Uterus (tissue), 4 donors: Measurements from ENCODE around the gene TIGD7. TPM values are rescaled to one million over a fixed set of nuclear protein-coding genes. Genes with fewer than 3 reads are reported as not detected.
A peak's percentile ranks its signal among the peaks of the same experiment; 100 is the strongest.
"Not testable (repeated sequence)": the region's sequence is repeated elsewhere in the genome, so short reads cannot be mapped to it uniquely, and the experiment has no call there.

Experiments used
- DNase-seq, 2 donors: peaks; one replicate each; pipeline ENCODE4 v3.0.0-alpha.2; 2019 to 2020
- H3K27ac ChIP-seq, 2 donors: fragments of 200-600 bp; sonication (generic); 1 replicate in 1 of 2; 2 replicates in 1 of 2; pipeline ENCODE4 v1.5.1; 2016 to 2018
- H3K27me3 ChIP-seq, 2 donors: fragments of 200-600 bp; sonication (generic); one replicate each; pipeline ENCODE4 v1.5.1; 2018 to 2019; ENCODE audit warnings: control low read depth in 1 of 2
- H3K36me3 ChIP-seq, 2 donors: fragments of 200-600 bp; sonication (generic); one replicate each; pipeline ENCODE4 v1.5.1; 2019; ENCODE audit warnings: control low read depth in 1 of 2
- H3K4me1 ChIP-seq, 2 donors: fragments of 200-600 bp; sonication (generic); one replicate each; pipeline ENCODE4 v1.5.1; 2018 to 2019; ENCODE audit warnings: control low read depth in 1 of 2
- H3K4me3 ChIP-seq, 2 donors: fragments of 200-600 bp; sonication (generic); 1 replicate in 1 of 2; 2 replicates in 1 of 2; pipeline ENCODE4 v1.5.1; 2018 to 2019; ENCODE audit warnings: mild to moderate bottlenecking in 1 of 2
- H3K9me3 ChIP-seq, 2 donors: fragments of 200-600 bp; sonication (generic); one replicate each; pipeline ENCODE4 v1.5.1; 2019; ENCODE audit warnings: control low read depth in 1 of 2
- POLR2A ChIP-seq, 2 donors: fragments of 450-650 bp; IDR thresholded peaks; one replicate each; pipeline ENCODE4 v1.6.1; 2016; ENCODE audit warnings: antibody characterized with exemption in 2 of 2, mild to moderate bottlenecking in 1 of 2, moderate library complexity in 1 of 2
- intact Hi-C: fragments of 100-400 bp; cut with DNase I; formaldehyde crosslinking; loops from one replicate; pipeline ENCODE4 v1.15.1; 2023; ENCODE audit warnings: low total_unique reads
- total RNA-seq, 4 donors: library from RNA; depleted of rRNA in 3 of 4; stranded (reverse); fragments of >200 nt in 3 of 4; gene quantifications; one replicate each; pipeline versions ENCODE4 v1.1.0 to v1.2.4, GENCODE V29; 2014 to 2023
- TF ChIP-seq, protein P1 (sequence below), 4 experiments: fragments of 200-600 bp in 2 of 4; fragments of 450-650 bp in 2 of 4; sonication (generic) in 2 of 4; IDR thresholded peaks; one replicate each; pipeline ENCODE4 v1.5.1; 2016 to 2019; ENCODE audit warnings: antibody characterized with exemption in 4 of 4, mild to moderate bottlenecking in 2 of 4, moderate library complexity in 1 of 4
- donor health status: DM: yes; HTN: yes; CAD: no.

Gene TIGD7
- total RNA-seq, 4 donors from 2014 or later, result 1.5 to 21.8 (median 10.1) TPM

GRCh38 chr16:3274490-3274889 lies 30.7 kb downstream of the TIGD7 start:
- intact Hi-C loops, result no loop called here
- no peak for DNase-seq
- Histone ChIP-seq H3K4me1 (no peaks in the 10 kb centered on the region), H3K27ac (no peak overlapping the region), H3K27me3 (no peaks in the 10 kb centered on the region), H3K36me3 (no peaks in the 10 kb centered on the region), H3K4me3 (no peak overlapping the region), H3K9me3 (no peaks in the 10 kb centered on the region)
- TF ChIP-seq POLR2A (IDR thresholded peaks at IDR 0.05), result no peak
- TF ChIP-seq, protein P1, sequence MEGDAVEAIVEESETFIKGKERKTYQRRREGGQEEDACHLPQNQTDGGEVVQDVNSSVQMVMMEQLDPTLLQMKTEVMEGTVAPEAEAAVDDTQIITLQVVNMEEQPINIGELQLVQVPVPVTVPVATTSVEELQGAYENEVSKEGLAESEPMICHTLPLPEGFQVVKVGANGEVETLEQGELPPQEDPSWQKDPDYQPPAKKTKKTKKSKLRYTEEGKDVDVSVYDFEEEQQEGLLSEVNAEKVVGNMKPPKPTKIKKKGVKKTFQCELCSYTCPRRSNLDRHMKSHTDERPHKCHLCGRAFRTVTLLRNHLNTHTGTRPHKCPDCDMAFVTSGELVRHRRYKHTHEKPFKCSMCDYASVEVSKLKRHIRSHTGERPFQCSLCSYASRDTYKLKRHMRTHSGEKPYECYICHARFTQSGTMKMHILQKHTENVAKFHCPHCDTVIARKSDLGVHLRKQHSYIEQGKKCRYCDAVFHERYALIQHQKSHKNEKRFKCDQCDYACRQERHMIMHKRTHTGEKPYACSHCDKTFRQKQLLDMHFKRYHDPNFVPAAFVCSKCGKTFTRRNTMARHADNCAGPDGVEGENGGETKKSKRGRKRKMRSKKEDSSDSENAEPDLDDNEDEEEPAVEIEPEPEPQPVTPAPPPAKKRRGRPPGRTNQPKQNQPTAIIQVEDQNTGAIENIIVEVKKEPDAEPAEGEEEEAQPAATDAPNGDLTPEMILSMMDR (IDR thresholded peaks at IDR 0.05), result no peak

DNA sequence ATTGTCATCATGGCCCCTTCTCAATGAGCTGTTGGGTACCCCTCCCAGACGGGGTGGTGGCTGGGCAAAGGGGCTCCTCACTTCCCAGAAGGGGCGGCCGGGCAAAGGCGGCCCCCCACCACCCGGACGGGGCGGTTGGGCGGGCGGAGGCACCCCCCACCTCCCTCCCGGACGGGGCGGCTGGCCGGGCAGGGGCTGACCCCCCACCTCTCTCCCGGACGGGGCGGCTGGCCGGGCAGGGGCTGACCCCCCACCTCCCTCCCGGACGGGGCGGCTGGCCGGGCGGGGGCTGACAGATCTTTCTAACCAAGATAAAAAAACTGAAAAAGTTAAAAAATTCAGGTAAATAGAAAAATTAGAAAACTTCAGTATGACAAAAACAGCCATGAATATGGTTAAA lies 33.9 kb downstream of the TIGD7 start:
- DNase-seq, H3K36me3 ChIP-seq, H3K4me3 ChIP-seq, intact Hi-C loops, H3K9me3 ChIP-seq, H3K4me1 ChIP-seq, H3K27me3 ChIP-seq, H3K27ac ChIP-seq: not testable (repeated sequence)

GRCh38 chr16:3270718-3271117 lies 34.5 kb downstream of the TIGD7 start:
- H3K9me3 ChIP-seq, H3K27ac ChIP-seq, H3K4me1 ChIP-seq, intact Hi-C loops, H3K27me3 ChIP-seq, H3K36me3 ChIP-seq, H3K4me3 ChIP-seq, DNase-seq: not testable (repeated sequence)

DNA sequence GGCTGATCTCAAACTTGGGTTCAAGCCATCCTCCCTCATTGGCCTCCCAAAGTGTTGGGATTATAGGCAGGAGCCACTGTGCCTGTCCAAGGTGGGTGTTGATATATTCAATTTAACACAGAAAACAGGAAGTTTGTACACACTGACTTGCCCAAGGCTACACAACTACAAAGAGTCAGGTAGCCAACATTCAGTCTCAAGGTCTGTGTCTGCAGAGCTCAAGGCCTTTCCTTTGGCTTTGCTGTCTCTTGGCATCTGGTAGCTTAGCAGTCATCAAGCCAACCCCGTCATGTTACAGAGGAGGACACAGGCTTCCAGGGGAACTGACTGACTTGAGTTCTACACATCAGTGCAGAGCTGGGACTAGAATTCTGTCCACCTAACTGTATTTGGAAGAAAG lies 36.9 kb downstream of the TIGD7 start:
- Histone ChIP-seq H3K36me3 (no peaks in the 10 kb centered on the region), H3K4me1 (no peaks in the 10 kb centered on the region), H3K27ac (no peak overlapping the region), H3K4me3 (no peak overlapping the region), H3K9me3 (no peaks in the 10 kb centered on the region), H3K27me3 (no peaks in the 10 kb centered on the region)
- TF ChIP-seq, protein P1 (IDR thresholded peaks at IDR 0.05), result no peak
- TF ChIP-seq POLR2A (IDR thresholded peaks at IDR 0.05), result no peak
- intact Hi-C loops, result no loop called here
- no peak for DNase-seq

DNA sequence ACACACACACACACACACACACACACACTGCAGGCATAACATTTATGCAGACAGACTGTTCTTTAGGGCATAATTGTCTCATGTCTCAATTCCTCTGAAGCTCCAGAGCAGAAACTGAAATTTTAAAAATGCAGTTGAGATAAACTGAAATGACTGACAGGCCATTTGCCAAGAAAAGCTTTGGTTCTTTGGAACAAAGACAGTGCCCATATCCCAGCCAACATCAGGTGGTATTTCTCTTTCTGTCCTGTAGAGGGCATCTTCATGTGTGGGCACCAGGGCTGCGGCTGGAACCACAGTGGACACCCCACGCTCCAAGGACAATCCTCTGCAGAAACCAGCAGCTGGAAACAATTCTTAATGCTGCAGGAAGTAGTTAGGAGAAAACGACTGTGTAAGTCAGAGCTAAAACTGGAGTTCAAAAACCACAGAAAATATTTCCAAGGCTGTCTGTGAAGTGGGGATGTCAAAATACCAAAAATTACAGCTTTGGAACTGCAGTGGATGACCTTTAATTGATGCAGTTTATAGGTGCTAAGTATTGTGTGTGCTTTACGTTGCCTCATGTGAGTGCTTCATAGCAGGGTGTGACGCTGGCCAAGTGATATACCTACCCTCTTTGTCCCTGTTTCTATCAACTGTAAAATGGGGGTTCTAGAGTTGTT lies 38.2 kb downstream of the TIGD7 start:
- Histone ChIP-seq H3K27me3 (no peaks in the 10 kb centered on the region), H3K9me3 (no peaks in the 10 kb centered on the region), H3K36me3 (no peaks in the 10 kb centered on the region), H3K4me3 (no peak overlapping the region), H3K27ac (no peak overlapping the region), H3K4me1 (no peaks in the 10 kb centered on the region)
- no peak for DNase-seq
- intact Hi-C loops, result no loop called here
- TF ChIP-seq, protein P1 (IDR thresholded peaks at IDR 0.05), result no peak
- TF ChIP-seq POLR2A (IDR thresholded peaks at IDR 0.05), result no peak

DNA sequence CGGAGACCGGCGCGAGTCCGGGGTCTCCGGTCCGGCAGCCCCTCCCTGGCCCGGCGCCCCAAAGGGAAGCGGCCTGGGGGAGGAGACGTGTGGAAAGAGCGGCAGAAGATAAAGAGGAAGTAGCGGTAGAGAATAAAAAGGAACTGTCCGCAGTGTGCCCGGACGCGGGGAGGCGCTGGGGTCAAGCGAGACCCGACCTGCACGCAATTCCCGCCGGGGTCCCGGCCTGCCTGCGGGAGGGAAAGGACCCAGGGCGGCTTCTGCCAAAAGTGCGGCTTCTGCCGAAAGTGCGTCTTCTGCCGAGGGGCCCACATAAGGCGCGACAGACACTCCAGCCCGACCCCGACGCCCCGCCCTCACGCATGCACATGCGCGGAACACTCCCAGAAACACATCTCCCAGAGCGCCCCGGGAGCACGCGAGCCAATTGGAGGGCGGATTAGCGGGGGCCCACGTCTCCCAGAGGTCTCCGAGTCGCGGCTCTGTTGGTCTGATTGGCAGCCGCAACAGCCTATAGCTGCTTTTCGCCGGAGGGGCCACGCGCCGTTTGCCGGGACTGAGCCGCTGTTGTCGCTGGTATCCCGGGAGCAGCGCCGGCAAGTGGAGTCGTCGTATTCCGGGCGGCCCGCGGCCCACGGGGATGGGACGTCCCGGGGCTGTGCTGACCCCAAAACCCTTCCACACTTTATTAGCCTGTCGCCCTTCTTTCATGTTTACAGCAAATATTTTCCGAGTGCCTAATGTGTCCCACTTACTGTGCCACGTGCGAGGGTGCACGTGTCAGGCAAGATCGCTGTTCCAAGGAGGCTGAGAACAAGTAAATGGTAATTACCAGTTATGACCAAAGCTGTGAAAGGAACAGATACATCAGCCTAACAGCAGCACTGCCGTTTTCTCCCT lies 40.8 kb downstream of the TIGD7 start:
- Histone ChIP-seq H3K27me3 (no peaks in the 10 kb centered on the region), H3K27ac (peak overlapping the region; percentile 95 to 96), H3K4me3 (peak overlapping the region; percentile 65 to 82), H3K9me3 (no peaks in the 10 kb centered on the region), H3K36me3 (no peaks in the 10 kb centered on the region), H3K4me1 (no peaks in the 10 kb centered on the region)
- DNase-seq, result peak; percentile 97
- TF ChIP-seq POLR2A (IDR thresholded peaks at IDR 0.05), result peak; percentile 87 to 89
- TF ChIP-seq, protein P1 (IDR thresholded peaks at IDR 0.05), result peak; percentile 12 to 41 (median 31)
- intact Hi-C loops, result no loop called here
